Fibroblast of upper back skin (primary cell): Measurements from ENCODE around the gene REC8.

ENCODE experiments used
- DNase-seq: peaks from one replicate; pipeline ENCODE4 v3.0.0-alpha.2; 2013

Gene REC8

GRCh38 chr14:24160499-24160849, 11.4 kb upstream of the REC8 start:
- DNase-seq, result no peak

- peak; percentile 93 for DNase-seq
Measured at GRCh38 chr14:24160850-24161804, 10.8 kb upstream of the REC8 start, which contains the start of gene IRF9. IRF9 (plus strand) TSS chr14:24161265; CDS start chr14:24162145, 880 bp downstream.

GRCh38 chr14:24162093-24162492, 9.8 kb upstream of the REC8 start:
- no peak for DNase-seq

- DNase-seq, result no peak
Measured at GRCh38 chr14:24164518-24164991, 7.3 kb upstream of the REC8 start.

GRCh38 chr14:24165785-24166184, 6.1 kb upstream of the REC8 start:
- no peak for DNase-seq

GRCh38 chr14:24167469-24168114, 4.3 kb upstream of the REC8 start:
- DNase-seq, result no peak

GRCh38 chr14:24172261-24172860, 481 bp downstream of the REC8 start:
- DNase-seq, result no peak

- no peak for DNase-seq
Measured at GRCh38 chr14:24172871-24173281, 996 bp downstream of the REC8 start.

- DNase-seq, result no peak
Measured at GRCh38 chr14:24176599-24176998, 4.7 kb downstream of the REC8 start.

GRCh38 chr14:24177041-24177825, 5.4 kb downstream of the REC8 start:
- DNase-seq, result no peak

GRCh38 chr14:24177891-24178290, 6.0 kb downstream of the REC8 start:
- no peak for DNase-seq

- DNase-seq, result no peak
Measured at GRCh38 chr14:24178399-24179178, 6.7 kb downstream of the REC8 start.

GRCh38 chr14:24179294-24179960, 7.5 kb downstream of the REC8 start:
- DNase-seq, result no peak

GRCh38 chr14:24179961-24180796, 8.3 kb downstream of the REC8 start:
- peak; percentile 49 for DNase-seq

- DNase-seq, result no peak
Measured at GRCh38 chr14:24181371-24182077, 9.6 kb downstream of the REC8 start.

- DNase-seq, result no peak
Measured at GRCh38 chr14:24182110-24182882, 10.4 kb downstream of the REC8 start.

- no peak for DNase-seq
Measured at GRCh38 chr14:24183014-24183481, 11.2 kb downstream of the REC8 start.

GRCh38 chr14:24184104-24184970, 12.5 kb downstream of the REC8 start:
- no peak for DNase-seq
